Myocyte (in vitro differentiated cells): ENCODE measurements around the gene PRKN. TPM values are rescaled to one million over a fixed set of nuclear protein-coding genes. Genes with fewer than 3 reads are reported as not detected.
"Not testable (repeated sequence)": the region's sequence is repeated elsewhere in the genome, so short reads cannot be mapped to it uniquely, and the experiment has no call there.

ENCODE experiments used
- DNase-seq: peaks from one replicate; pipeline ENCODE4 v3.0.0-alpha.2; 2012; ENCODE audit warnings: low read depth
- total RNA-seq: library from RNA; depleted of rRNA; stranded (reverse); fragments of >200 nt; gene quantifications from 2 replicates; pipeline ENCODE4 v1.2.3, GENCODE V29; 2014

PRKN gene
- total RNA-seq, 1 donor from 2014 or later, result 8.9 TPM

- no peak for DNase-seq
These were observed 1379.5 kb downstream of the PRKN start for GRCh38 chr6:161347988-161348627.

GRCh38 chr6:161347125-161347524 is 1380.4 kb downstream of the PRKN start:
- no peak for DNase-seq

- DNase-seq, result no peak
These were observed 1380.8 kb downstream of the PRKN start for GRCh38 chr6:161346717-161347116.

- no peak for DNase-seq
These were observed 1382.9 kb downstream of the PRKN start for GRCh38 chr6:161344626-161345025.

- DNase-seq, result no peak
These were observed 1385.5 kb downstream of the PRKN start for GRCh38 chr6:161342039-161342438.

GRCh38 chr6:161341638-161342037 is 1385.9 kb downstream of the PRKN start:
- no peak for DNase-seq

GRCh38 chr6:161338015-161338414 is 1389.6 kb downstream of the PRKN start:
- no peak for DNase-seq

- DNase-seq, result no peak
These were observed 1391.1 kb downstream of the PRKN start for GRCh38 chr6:161336479-161336878.

- DNase-seq, result no peak
These were observed 1394.2 kb downstream of the PRKN start for GRCh38 chr6:161333410-161333809.

- not testable (repeated sequence) for DNase-seq
These were observed 1396.0 kb downstream of the PRKN start for GRCh38 chr6:161331402-161332081.

GRCh38 chr6:161327360-161327953 is 1400.1 kb downstream of the PRKN start:
- DNase-seq, result no peak

GRCh38 chr6:161319231-161319630 is 1408.3 kb downstream of the PRKN start:
- DNase-seq, result no peak

GRCh38 chr6:161318456-161318855 is 1409.1 kb downstream of the PRKN start:
- no peak for DNase-seq

- DNase-seq, result no peak
These were observed 1411.0 kb downstream of the PRKN start for GRCh38 chr6:161316531-161316930.

GRCh38 chr6:161315246-161315917 is 1412.2 kb downstream of the PRKN start:
- not testable (repeated sequence) for DNase-seq

- DNase-seq, result not testable (repeated sequence)
These were observed 1412.9 kb downstream of the PRKN start for GRCh38 chr6:161314541-161315245.

- no peak for DNase-seq
These were observed 1413.5 kb downstream of the PRKN start for GRCh38 chr6:161313940-161314509.

- not testable (repeated sequence) for DNase-seq
These were observed 1414.1 kb downstream of the PRKN start for GRCh38 chr6:161313475-161313874.

GRCh38 chr6:161309774-161310173 is 1417.8 kb downstream of the PRKN start:
- DNase-seq, result not testable (repeated sequence)

- DNase-seq, result no peak
These were observed 1419.4 kb downstream of the PRKN start for GRCh38 chr6:161308075-161308655.

GRCh38 chr6:161305860-161306259 is 1421.7 kb downstream of the PRKN start:
- no peak for DNase-seq
